Fibroblast of lung (primary cell): ENCODE results near the gene SORL1. TPM values are rescaled to one million over a fixed set of nuclear protein-coding genes. Genes with fewer than 3 reads are reported as not detected.

Experiments used
- DNase-seq, 2 donors: peaks; one replicate each; pipeline versions ENCODE4 v3.0.0 to v3.0.0-alpha.2; 2010; ENCODE audit warnings: low read depth in 2 of 2
- H2AFZ ChIP-seq: 2 replicates; pipeline ENCODE4 v1.5.1; 2012; ENCODE audit warnings: low read length, control low read depth, inconsistent platforms
- H3K27ac ChIP-seq: 2 replicates; pipeline ENCODE4 v1.5.1; 2011; ENCODE audit warnings: low read length, control low read depth; ENCODE audit not compliant: insufficient read depth
- H3K27me3 ChIP-seq: 2 replicates; pipeline ENCODE4 v1.5.1; 2011; ENCODE audit warnings: mild to moderate bottlenecking, low read length; ENCODE audit not compliant: control insufficient read depth, insufficient read depth
- H3K36me3 ChIP-seq: 2 replicates; pipeline ENCODE4 v1.5.1; 2011; ENCODE audit warnings: low read length; ENCODE audit not compliant: control insufficient read depth, insufficient read depth
- H3K4me1 ChIP-seq: 2 replicates; pipeline ENCODE4 v1.5.1; 2011; ENCODE audit warnings: low read length; ENCODE audit not compliant: control insufficient read depth, insufficient read depth; ENCODE audit errors: extremely low read depth
- H3K4me2 ChIP-seq: 2 replicates; pipeline ENCODE4 v1.5.1; 2011; ENCODE audit warnings: low read length, control low read depth; ENCODE audit not compliant: insufficient read depth; ENCODE audit errors: extremely low read depth
- H3K4me3 ChIP-seq, 4 experiments: fragments of 200-600 bp in 1 of 4; sonication (generic) in 1 of 4; replicated peaks in 1 of 4; 2 replicates each; pipeline ENCODE4 v1.5.1; 2011 to 2016; ENCODE audit warnings: low read length in 4 of 4, low read depth in 3 of 4, mild to moderate bottlenecking in 3 of 4, control low read depth in 2 of 4, inconsistent platforms in 1 of 4, mixed read lengths in 1 of 4; ENCODE audit not compliant: insufficient read depth in 1 of 4; ENCODE audit errors: control extremely low read depth in 1 of 4
- H3K79me2 ChIP-seq: 2 replicates; pipeline ENCODE4 v1.5.1; 2012; ENCODE audit warnings: mild to moderate bottlenecking, low read length, inconsistent platforms; ENCODE audit not compliant: control insufficient read depth, insufficient read depth
- H3K9ac ChIP-seq: 2 replicates; pipeline ENCODE4 v1.5.1; 2011; ENCODE audit warnings: mild to moderate bottlenecking, low read length, control low read depth; ENCODE audit not compliant: insufficient read depth
- H3K9me3 ChIP-seq: 2 replicates; pipeline ENCODE4 v1.5.1; 2012; ENCODE audit warnings: low read depth, low read length; ENCODE audit not compliant: control insufficient read depth, insufficient read depth
- H4K20me1 ChIP-seq: 2 replicates; pipeline ENCODE4 v1.5.1; 2011; ENCODE audit warnings: low read length; ENCODE audit not compliant: control insufficient read depth, insufficient read depth; ENCODE audit errors: extremely low read depth
- CTCF ChIP-seq, 2 donors: IDR thresholded peaks in 1 of 2; conservative IDR thresholded peaks in 1 of 2; 1 replicate in 1 of 2; 2 replicates in 1 of 2; pipeline ENCODE4 v1.5.1; 2011 to 2012; ENCODE audit warnings: low read length in 2 of 2, control low read depth in 1 of 2, inconsistent platforms in 1 of 2, low read depth in 1 of 2, mild to moderate bottlenecking in 1 of 2
- EZH2 ChIP-seq: IDR thresholded peaks from 2 replicates; pipeline ENCODE4 v1.5.1; 2012; ENCODE audit warnings: low read length, control low read depth, mild to moderate bottlenecking; ENCODE audit errors: missing control alignments
- polyA plus RNA-seq, 2 donors: library from polyadenylated mRNA; depleted of rRNA in 1 of 2; stranded (reverse) in 1 of 2; unstranded in 1 of 2; fragments of >200 nt; gene quantifications; 2 replicates each; pipeline ENCODE4 v1.2.1, GENCODE V29; 2011 to 2012; ENCODE audit warnings: missing spikeins in 1 of 2
- total RNA-seq: library from RNA; depleted of rRNA; stranded (reverse); fragments of >200 nt; gene quantifications from 2 replicates; pipeline ENCODE4 v1.2.1, GENCODE V29; 2014

The SORL1 gene
- total and polyA plus RNA-seq, 2 donors (not counting 1 experiment from before 2014, with no cell fraction given), result 0.58 to 10.9 TPM

DNA sequence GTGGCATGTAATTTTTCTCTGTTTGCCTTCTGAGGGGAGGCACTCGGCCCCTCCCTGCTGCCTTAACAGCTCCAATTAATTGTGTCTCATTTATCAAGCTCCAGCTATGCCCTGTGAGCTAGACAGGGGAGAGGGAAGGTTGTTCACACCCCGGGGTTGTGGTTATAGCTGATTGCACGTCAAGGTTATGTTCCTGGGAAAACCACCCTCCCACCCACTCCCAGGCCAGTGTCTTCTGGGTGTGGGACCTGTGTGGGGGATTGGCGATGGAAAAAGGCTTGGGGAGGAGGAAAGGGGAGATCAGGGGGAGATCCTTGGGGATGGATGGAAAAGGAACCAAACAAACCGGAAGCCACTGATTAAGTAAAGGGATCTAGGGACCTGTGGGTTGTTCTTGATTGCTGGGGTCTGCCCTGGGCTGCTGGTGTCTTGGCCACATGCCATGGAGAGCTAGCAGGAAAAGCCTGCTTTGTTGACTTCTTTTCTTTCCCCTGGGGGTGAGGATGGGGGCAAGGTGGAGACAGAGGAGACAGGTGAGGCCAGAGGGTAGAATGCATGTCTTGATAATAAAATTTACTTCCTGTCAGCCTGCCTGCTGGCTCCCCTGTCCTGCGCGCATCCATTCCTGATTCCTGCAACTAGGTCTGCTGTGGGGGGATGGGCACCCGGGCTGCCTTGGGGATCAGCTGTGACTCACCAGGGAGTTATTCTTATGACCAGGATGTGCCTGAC is 14.1 kb downstream of the SORL1 start:
- H2AFZ ChIP-seq, result no peak overlapping the region
- no peaks in the 10 kb centered on the region for H3K27me3 ChIP-seq
- DNase-seq, result peak; percentile 93 to 97
- H3K9me3 ChIP-seq, result no peaks in the 10 kb centered on the region
- H3K36me3 ChIP-seq, result no peaks in the 10 kb centered on the region
- H3K4me2 ChIP-seq, result peak overlapping the region; percentile 53
- H3K27ac ChIP-seq, result peak overlapping the region; percentile 46
- no peak for TF ChIP-seq EZH2
- no peak for TF ChIP-seq CTCF (conservative IDR thresholded peaks at IDR 0.05 in 1 of 2, IDR thresholded peaks at IDR 0.05 in 1 of 2; ENCODE audit: low read depth in 1 of 2, low read length in 2 of 2)
- H3K4me3 ChIP-seq, result no peak overlapping the region
- peaks cover 19% of the 10 kb centered on the region for H3K4me1 ChIP-seq
- no peak overlapping the region for H3K9ac ChIP-seq
- H4K20me1 ChIP-seq, result no peaks in the 10 kb centered on the region
- no peaks in the 10 kb centered on the region for H3K79me2 ChIP-seq

- H2AFZ ChIP-seq, result no peak overlapping the region
- no peaks in the 10 kb centered on the region for H3K9me3 ChIP-seq
- H4K20me1 ChIP-seq, result no peaks in the 10 kb centered on the region
- H3K27me3 ChIP-seq, result no peaks in the 10 kb centered on the region
- H3K27ac ChIP-seq, result no peak overlapping the region
- peaks cover 19% of the 10 kb centered on the region for H3K4me1 ChIP-seq
- DNase-seq, result no peak
- no peak overlapping the region for H3K9ac ChIP-seq
- no peak overlapping the region for H3K4me3 ChIP-seq
- H3K4me2 ChIP-seq, result no peak overlapping the region
- H3K36me3 ChIP-seq, result no peaks in the 10 kb centered on the region
- TF ChIP-seq CTCF (conservative IDR thresholded peaks at IDR 0.05 in 1 of 2, IDR thresholded peaks at IDR 0.05 in 1 of 2; ENCODE audit: low read depth in 1 of 2, low read length in 2 of 2) (no peak), EZH2 (no peak)
- H3K79me2 ChIP-seq, result no peaks in the 10 kb centered on the region
These were observed 15.4 kb downstream of the SORL1 start for GRCh38 chr11:121467471-121467870.

- H3K27me3 ChIP-seq, result no peaks in the 10 kb centered on the region
- TF ChIP-seq CTCF (conservative IDR thresholded peaks at IDR 0.05 in 1 of 2, IDR thresholded peaks at IDR 0.05 in 1 of 2; ENCODE audit: low read depth in 1 of 2, low read length in 2 of 2), result no peak
- no peak for TF ChIP-seq EZH2
- H3K79me2 ChIP-seq, result no peaks in the 10 kb centered on the region
- H2AFZ ChIP-seq, result no peak overlapping the region
- H4K20me1 ChIP-seq, result no peaks in the 10 kb centered on the region
- no peak overlapping the region for H3K4me3 ChIP-seq
- no peak overlapping the region for H3K27ac ChIP-seq
- no peaks in the 10 kb centered on the region for H3K36me3 ChIP-seq
- H3K4me1 ChIP-seq, result peaks cover 19% of the 10 kb centered on the region
- H3K9me3 ChIP-seq, result no peaks in the 10 kb centered on the region
- no peak overlapping the region for H3K9ac ChIP-seq
- peak in 1 of 2 donors; percentile 30 for DNase-seq
- no peak overlapping the region for H3K4me2 ChIP-seq
These were observed 15.9 kb downstream of the SORL1 start for GRCh38 chr11:121467965-121468364.
